ENCODE results near the gene PDAP1. TPM values are rescaled to one million over a fixed set of nuclear protein-coding genes. Genes with fewer than 3 reads are reported as not detected.

The PDAP1 gene
- total RNA-seq, 2 donors from 2014 or later, result 65.0 to 87.5 TPM

DNA sequence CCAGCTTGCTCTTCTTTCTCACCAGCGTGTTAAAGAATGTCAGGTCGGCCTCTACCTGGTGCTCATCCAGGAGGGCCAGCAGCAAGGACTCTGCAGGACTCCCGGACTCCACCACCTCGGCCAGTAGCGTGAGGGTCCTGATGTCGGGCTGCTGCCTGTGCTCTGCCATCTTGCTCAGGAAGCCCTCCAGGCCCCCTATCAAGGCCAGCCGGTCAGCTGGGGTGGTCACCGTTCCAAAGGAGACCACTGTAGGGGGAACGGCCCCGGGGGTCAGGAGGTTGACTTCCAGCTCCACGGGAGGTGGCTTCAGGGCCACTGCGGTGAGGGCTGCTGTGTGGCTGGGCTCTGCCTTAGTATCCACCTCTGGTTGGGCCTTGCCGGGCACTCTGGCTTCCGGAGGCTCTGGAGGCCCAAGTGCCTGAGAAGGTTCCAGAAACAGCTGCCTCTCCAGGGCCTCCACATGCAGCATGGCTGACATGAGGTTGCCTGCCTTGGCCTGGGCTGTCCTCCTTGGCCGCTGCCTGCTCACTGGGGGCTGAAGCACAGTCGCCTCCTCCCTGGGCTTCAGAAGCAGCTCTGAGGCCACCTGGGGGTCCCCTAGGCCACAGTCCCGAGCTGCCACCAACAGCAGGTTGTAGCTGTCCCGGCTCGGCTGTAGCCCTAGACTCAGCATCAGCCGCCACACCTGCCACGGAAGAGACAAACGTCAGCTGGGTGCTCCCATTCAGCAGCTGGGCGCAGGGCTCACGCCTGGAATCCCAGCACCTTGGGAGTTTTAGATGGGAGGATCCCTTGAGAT is 16.7 kb upstream of the PDAP1 start:
- TF ChIP-seq, protein P1, sequence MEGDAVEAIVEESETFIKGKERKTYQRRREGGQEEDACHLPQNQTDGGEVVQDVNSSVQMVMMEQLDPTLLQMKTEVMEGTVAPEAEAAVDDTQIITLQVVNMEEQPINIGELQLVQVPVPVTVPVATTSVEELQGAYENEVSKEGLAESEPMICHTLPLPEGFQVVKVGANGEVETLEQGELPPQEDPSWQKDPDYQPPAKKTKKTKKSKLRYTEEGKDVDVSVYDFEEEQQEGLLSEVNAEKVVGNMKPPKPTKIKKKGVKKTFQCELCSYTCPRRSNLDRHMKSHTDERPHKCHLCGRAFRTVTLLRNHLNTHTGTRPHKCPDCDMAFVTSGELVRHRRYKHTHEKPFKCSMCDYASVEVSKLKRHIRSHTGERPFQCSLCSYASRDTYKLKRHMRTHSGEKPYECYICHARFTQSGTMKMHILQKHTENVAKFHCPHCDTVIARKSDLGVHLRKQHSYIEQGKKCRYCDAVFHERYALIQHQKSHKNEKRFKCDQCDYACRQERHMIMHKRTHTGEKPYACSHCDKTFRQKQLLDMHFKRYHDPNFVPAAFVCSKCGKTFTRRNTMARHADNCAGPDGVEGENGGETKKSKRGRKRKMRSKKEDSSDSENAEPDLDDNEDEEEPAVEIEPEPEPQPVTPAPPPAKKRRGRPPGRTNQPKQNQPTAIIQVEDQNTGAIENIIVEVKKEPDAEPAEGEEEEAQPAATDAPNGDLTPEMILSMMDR (IDR thresholded peaks at IDR 0.05), result no peak
- DNase-seq (ENCODE audit: low spot score) (no peak), ATAC-seq (ENCODE audit: insufficient number of reproducible peaks, low FRiP score, low read depth) (no peak)
- H3K9me3 ChIP-seq, result no peaks in the 10 kb centered on the region
- H3K4me1 ChIP-seq (ENCODE audit: control insufficient read depth in 1 of 2, low read depth in 2 of 2), result no peaks in the 10 kb centered on the region
- peaks cover 41% of the 10 kb centered on the region for H3K36me3 ChIP-seq
- no peak overlapping the region for H3K4me3 ChIP-seq
- no peaks in the 10 kb centered on the region for H3K27me3 ChIP-seq (replicated peaks; ENCODE audit: insufficient read depth)
- H3K27ac ChIP-seq, result no peak overlapping the region

DNA sequence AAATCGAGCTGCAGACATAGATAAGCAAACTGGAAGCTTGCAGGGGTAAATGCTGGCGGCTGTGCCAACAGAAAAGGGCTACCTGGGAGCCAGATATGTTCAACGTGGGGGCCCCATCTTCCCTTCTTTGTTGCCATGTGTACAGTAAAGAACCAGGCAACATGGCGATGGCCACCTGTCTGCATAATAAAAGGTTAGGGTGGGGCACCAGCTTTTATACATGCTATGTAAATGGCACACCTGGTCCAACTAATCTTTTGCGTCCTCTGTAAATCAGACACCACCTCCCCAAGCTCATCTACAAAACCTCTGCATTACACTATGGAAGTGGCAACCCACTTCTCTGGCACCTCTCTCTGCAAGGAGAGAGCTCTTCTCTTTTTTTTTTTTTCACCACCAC is 14.2 kb upstream of the PDAP1 start:
- no peaks in the 10 kb centered on the region for H3K27me3 ChIP-seq (replicated peaks; ENCODE audit: insufficient read depth)
- no peak overlapping the region for H3K4me3 ChIP-seq
- peaks cover 58% of the 10 kb centered on the region for H3K36me3 ChIP-seq
- TF ChIP-seq, protein P1 (IDR thresholded peaks at IDR 0.05), result no peak
- H3K4me1 ChIP-seq (ENCODE audit: control insufficient read depth in 1 of 2, low read depth in 2 of 2), result no peaks in the 10 kb centered on the region
- DNase-seq (ENCODE audit: low spot score) (no peak), ATAC-seq (ENCODE audit: insufficient number of reproducible peaks, low FRiP score, low read depth) (no peak)
- H3K9me3 ChIP-seq, result no peaks in the 10 kb centered on the region
- H3K27ac ChIP-seq, result no peak overlapping the region

DNA sequence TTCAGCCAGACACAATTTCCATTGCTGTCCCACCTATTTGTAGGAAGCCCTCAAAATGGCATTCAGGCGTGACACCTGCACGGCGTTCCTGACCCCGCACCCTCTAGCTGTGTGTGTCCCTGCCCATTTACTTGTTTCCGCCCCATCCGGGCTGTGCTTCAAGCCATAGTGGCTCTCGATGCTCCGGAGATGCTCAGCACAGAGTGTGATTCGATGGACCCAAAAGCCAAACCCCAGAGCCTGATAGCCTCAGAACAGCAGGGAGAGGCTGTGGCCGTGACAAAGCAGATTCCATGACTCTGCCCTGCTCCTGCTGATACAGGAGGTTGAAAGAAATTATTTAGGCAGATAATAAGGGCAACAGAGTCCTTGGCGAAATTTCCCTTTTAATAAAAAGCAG is 13.8 kb upstream of the PDAP1 start:
- Histone ChIP-seq H3K4me3 (no peak overlapping the region), H3K27ac (no peak overlapping the region), H3K9me3 (no peaks in the 10 kb centered on the region), H3K4me1 (ENCODE audit: control insufficient read depth in 1 of 2, low read depth in 2 of 2) (no peaks in the 10 kb centered on the region), H3K36me3 (peaks cover 63% of the 10 kb centered on the region), H3K27me3 (replicated peaks; ENCODE audit: insufficient read depth) (no peaks in the 10 kb centered on the region)
- TF ChIP-seq, protein P1 (IDR thresholded peaks at IDR 0.05), result no peak
- ATAC-seq (ENCODE audit: insufficient number of reproducible peaks, low FRiP score, low read depth), result no peak
- DNase-seq (ENCODE audit: low spot score), result no peak

DNA sequence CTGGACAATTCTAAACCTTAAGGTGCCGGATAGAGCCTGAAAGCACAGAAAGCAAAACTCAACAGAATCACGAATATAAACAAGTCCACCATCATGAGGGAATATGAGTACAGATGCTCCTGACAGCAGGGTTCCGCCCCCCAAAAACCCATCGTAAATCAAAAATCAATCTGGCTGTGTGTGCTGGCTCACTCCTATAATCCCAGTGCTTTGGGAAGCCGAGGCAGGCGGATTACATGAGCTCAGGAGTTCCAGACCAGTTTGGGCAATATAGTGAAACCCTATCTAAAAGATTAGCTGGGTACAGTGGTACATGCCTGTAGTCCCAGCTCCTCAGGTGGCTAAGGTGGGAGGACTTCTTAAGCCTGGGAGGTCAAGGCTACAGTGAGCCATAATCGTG is 12.6 kb upstream of the PDAP1 start:
- Histone ChIP-seq H3K27ac (no peak overlapping the region), H3K4me1 (ENCODE audit: control insufficient read depth in 1 of 2, low read depth in 2 of 2) (no peaks in the 10 kb centered on the region), H3K4me3 (no peak overlapping the region), H3K27me3 (replicated peaks; ENCODE audit: insufficient read depth) (no peaks in the 10 kb centered on the region), H3K9me3 (no peaks in the 10 kb centered on the region), H3K36me3 (peaks cover 75% of the 10 kb centered on the region)
- ATAC-seq (ENCODE audit: insufficient number of reproducible peaks, low FRiP score, low read depth), result no peak
- TF ChIP-seq, protein P1 (IDR thresholded peaks at IDR 0.05), result no peak
- no peak for DNase-seq (ENCODE audit: low spot score)

DNA sequence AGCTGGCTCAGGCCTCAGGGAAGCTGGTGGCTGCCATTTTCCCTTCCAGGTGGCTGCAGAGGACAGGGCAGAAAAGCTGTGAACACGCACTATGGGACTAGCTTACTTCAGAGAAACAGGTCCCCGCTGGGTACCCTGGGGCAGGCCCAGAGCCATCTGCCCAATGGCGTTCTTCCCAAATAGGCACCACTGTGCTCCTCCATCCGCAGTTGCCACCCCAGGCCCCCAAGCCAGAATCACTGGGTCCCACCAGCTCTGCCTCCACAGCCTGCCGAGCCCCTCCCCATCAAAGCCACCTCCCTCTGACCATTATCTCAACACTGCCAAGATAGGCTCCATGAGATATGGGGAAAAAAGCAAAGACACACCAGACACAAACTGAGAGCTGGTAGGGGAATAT is 11.8 kb upstream of the PDAP1 start:
- TF ChIP-seq, protein P1 (IDR thresholded peaks at IDR 0.05), result no peak
- Histone ChIP-seq H3K27me3 (replicated peaks; ENCODE audit: insufficient read depth) (no peaks in the 10 kb centered on the region), H3K4me1 (ENCODE audit: control insufficient read depth in 1 of 2, low read depth in 2 of 2) (no peaks in the 10 kb centered on the region), H3K36me3 (peaks cover 74% of the 10 kb centered on the region), H3K4me3 (no peak overlapping the region), H3K27ac (no peak overlapping the region), H3K9me3 (no peaks in the 10 kb centered on the region)
- ATAC-seq (ENCODE audit: insufficient number of reproducible peaks, low FRiP score, low read depth) (no peak), DNase-seq (ENCODE audit: low spot score) (no peak)
